IMR-90 (cell line): ENCODE measurements around the gene RTEL1. TPM values are rescaled to one million over a fixed set of nuclear protein-coding genes. Genes with fewer than 3 reads are reported as not detected.
A peak's percentile ranks its signal among the peaks of the same experiment; 100 is the strongest.

Experiments
- ATAC-seq: fragments of 200-7000 bp; cut with Tn5 transposase; 2 replicates; pipeline ENCODE4 v1.9.1; 2020; ENCODE audit warnings: low read depth, mild to moderate bottlenecking, moderate library complexity
- BruUV-seq: library from RNA; stranded (reverse); fragments of 400-500 nt; replicated peaks from 2 replicates; lab custom pipeline; 2021; lab: Mats Ljungman, UMichigan
- CTCF ChIA-PET: fragments of 300-600 bp; formaldehyde crosslinking; extraction: SDS; loops from one replicate; lab custom pipeline; 2021; ENCODE audit warnings: antibody characterized with exemption; lab: Yijun Ruan, JAX
- POLR2A ChIA-PET: fragments of 300-600 bp; sonication (Branson Sonifier 250); formaldehyde crosslinking; loops from one replicate; lab custom pipeline; 2022; ENCODE audit warnings: antibody characterized with exemption; ENCODE audit not compliant: unreplicated experiment; lab: Charles Lee
- DNase-seq: peaks from one replicate; pipeline ENCODE4 v3.0.0; 2013
- H2AFZ ChIP-seq: replicated peaks from 2 replicates; pipeline ENCODE3; 2013; ENCODE audit warnings: low read length, mild to moderate bottlenecking; ENCODE audit not compliant: poor library complexity
- H2AK5ac ChIP-seq: 2 replicates; pipeline ENCODE4 v1.6.1; 2013; ENCODE audit warnings: low read depth, low read length, inconsistent platforms
- H2AK9ac ChIP-seq: replicated peaks from 2 replicates; pipeline ENCODE3; 2013; ENCODE audit warnings: mild to moderate bottlenecking, low read depth, low read length, moderate library complexity; ENCODE audit not compliant: poor library complexity
- H2BK120ac ChIP-seq: 2 replicates; pipeline ENCODE4 v1.6.1; 2013; ENCODE audit warnings: low read depth, low read length, inconsistent platforms
- H2BK15ac ChIP-seq: 3 replicates; pipeline ENCODE4 v1.6.1; 2013; ENCODE audit warnings: low read depth, low read length, inconsistent platforms
- H2BK20ac ChIP-seq: 2 replicates; pipeline ENCODE4 v1.6.1; 2013; ENCODE audit warnings: low read depth, mild to moderate bottlenecking, inconsistent platforms, low read length, moderate library complexity
- H2BK5ac ChIP-seq: 2 replicates; pipeline ENCODE4 v1.6.1; 2013; ENCODE audit warnings: mild to moderate bottlenecking, low read depth, low read length, inconsistent platforms; ENCODE audit not compliant: poor library complexity, severe bottlenecking
- H3K14ac ChIP-seq: replicated peaks from 2 replicates; pipeline ENCODE4 v1.6.1; 2013; ENCODE audit warnings: low read depth, low read length, inconsistent platforms
- H3K18ac ChIP-seq: 2 replicates; pipeline ENCODE4 v1.6.1; 2013; ENCODE audit warnings: low read depth, low read length, control low read depth
- H3K23ac ChIP-seq: 2 replicates; pipeline ENCODE4 v1.6.1; 2013; ENCODE audit warnings: low read depth, low read length, inconsistent platforms
- H3K27ac ChIP-seq: 2 replicates; pipeline ENCODE4 v1.5.1; 2013; ENCODE audit warnings: mild to moderate bottlenecking, control low read depth, low read length; ENCODE audit not compliant: insufficient read depth
- H3K27me3 ChIP-seq: 2 replicates; pipeline ENCODE4 v1.6.1; 2013; ENCODE audit warnings: low read length; ENCODE audit not compliant: control insufficient read depth, insufficient read depth
- H3K36me3 ChIP-seq: 2 replicates; pipeline ENCODE4 v1.6.1; 2013; ENCODE audit warnings: low read length, mixed read lengths; ENCODE audit not compliant: control insufficient read depth, insufficient read depth
- H3K4ac ChIP-seq: 2 replicates; pipeline ENCODE4 v1.6.1; 2013; ENCODE audit warnings: low read depth, low read length, inconsistent platforms
- H3K4me1 ChIP-seq: 2 replicates; pipeline ENCODE4 v1.6.1; 2013; ENCODE audit warnings: low read length, mixed read lengths; ENCODE audit not compliant: control insufficient read depth, insufficient read depth
- H3K4me2 ChIP-seq: 2 replicates; pipeline ENCODE4 v1.6.1; 2013; ENCODE audit warnings: low read depth, mild to moderate bottlenecking, control low read depth, low read length, moderate library complexity
- H3K4me3 ChIP-seq: 2 replicates; pipeline ENCODE4 v1.5.1; 2013; ENCODE audit warnings: low read depth, mild to moderate bottlenecking, control low read depth, low read length, moderate library complexity; ENCODE audit not compliant: insufficient read depth
- H3K56ac ChIP-seq: 2 replicates; pipeline ENCODE4 v1.6.1; 2013; ENCODE audit warnings: low read length, inconsistent platforms; ENCODE audit not compliant: insufficient read depth; ENCODE audit errors: extremely low read depth
- H3K79me1 ChIP-seq, 2 experiments: 2 replicates each; pipeline ENCODE4 v1.6.1; 2013; ENCODE audit warnings: low read length in 2 of 2, inconsistent platforms in 1 of 2, low read depth in 1 of 2
- H3K9ac ChIP-seq: 2 replicates; pipeline ENCODE4 v1.6.1; 2013; ENCODE audit warnings: low read depth, low read length, control low read depth
- H3K9me1 ChIP-seq: 2 replicates; pipeline ENCODE4 v1.6.1; 2013; ENCODE audit warnings: low read length, inconsistent platforms; ENCODE audit not compliant: insufficient read depth
- H3K9me3 ChIP-seq: 2 replicates; pipeline ENCODE4 v1.6.1; 2013; ENCODE audit warnings: low read length; ENCODE audit not compliant: control insufficient read depth, insufficient read depth
- H4K20me1 ChIP-seq: 2 replicates; pipeline ENCODE4 v1.6.1; 2013; ENCODE audit warnings: low read length, inconsistent platforms; ENCODE audit not compliant: insufficient read depth
- H4K5ac ChIP-seq: 2 replicates; pipeline ENCODE4 v1.6.1; 2013; ENCODE audit warnings: mild to moderate bottlenecking, low read depth, low read length, control low read depth
- H4K8ac ChIP-seq, 2 experiments: 2 replicates each; pipeline ENCODE4 v1.6.1; 2013; ENCODE audit warnings: low read depth in 2 of 2, low read length in 2 of 2, control low read depth in 1 of 2, inconsistent platforms in 1 of 2
- H4K91ac ChIP-seq: 2 replicates; pipeline ENCODE4 v1.6.1; 2013; ENCODE audit warnings: low read depth, low read length, inconsistent platforms; ENCODE audit not compliant: insufficient read depth
- BHLHE40 ChIP-seq: fragments of 150-350 bp; IDR thresholded peaks from 2 replicates; pipeline ENCODE4 v1.6.1; 2016; ENCODE audit warnings: mild to moderate bottlenecking, low read depth, low read length
- CEBPB ChIP-seq: IDR thresholded peaks from 2 replicates; pipeline ENCODE4 v1.6.1; 2012; ENCODE audit warnings: low read depth, low read length, improper control_type of control experiment
- CHD1 ChIP-seq: IDR thresholded peaks from 2 replicates; pipeline ENCODE4 v1.6.1; 2012; ENCODE audit warnings: low read depth, low read length, improper control_type of control experiment
- FOS ChIP-seq: fragments of 150-350 bp; IDR thresholded peaks from 2 replicates; pipeline ENCODE4 v1.6.1; 2016; ENCODE audit warnings: low read depth, low read length
- MAFK ChIP-seq: IDR thresholded peaks from 2 replicates; pipeline ENCODE4 v1.6.1; 2012; ENCODE audit warnings: low read depth, low read length, improper control_type of control experiment
- MAZ ChIP-seq: IDR thresholded peaks from 2 replicates; pipeline ENCODE4 v1.6.1; 2012; ENCODE audit warnings: low read depth, mild to moderate bottlenecking, low read length, improper control_type of control experiment, moderate library complexity, borderline replicate concordance
- MXI1 ChIP-seq: IDR thresholded peaks from 2 replicates; pipeline ENCODE4 v1.6.1; 2012; ENCODE audit warnings: low read depth, mild to moderate bottlenecking, low read length, moderate library complexity, borderline replicate concordance
- NFE2L2 ChIP-seq: fragments of 150-350 bp; IDR thresholded peaks from 2 replicates; pipeline ENCODE4 v1.6.1; 2016; ENCODE audit warnings: low read depth, mild to moderate bottlenecking, low read length
- POLR2A ChIP-seq: IDR thresholded peaks from 2 replicates; pipeline ENCODE4 v1.6.1; 2012; ENCODE audit warnings: mild to moderate bottlenecking, low read depth, low read length
- RAD21 ChIP-seq: IDR thresholded peaks from 2 replicates; pipeline ENCODE4 v1.6.1; 2012; ENCODE audit warnings: low read length, improper control_type of control experiment
- RCOR1 ChIP-seq: IDR thresholded peaks from 2 replicates; pipeline ENCODE4 v1.6.1; 2012; ENCODE audit warnings: mild to moderate bottlenecking, low read length, improper control_type of control experiment; ENCODE audit not compliant: insufficient replicate concordance
- RFX5 ChIP-seq: IDR thresholded peaks from 2 replicates; pipeline ENCODE4 v1.8.0; 2012; ENCODE audit warnings: low read depth, mild to moderate bottlenecking, low read length, moderate library complexity
- SMC3 ChIP-seq: fragments of 150-350 bp; IDR thresholded peaks from 2 replicates; pipeline ENCODE4 v1.6.1; 2016; ENCODE audit warnings: low read depth, mild to moderate bottlenecking, antibody characterized with exemption, low read length, moderate library complexity
- WGBS, 2 experiments: methylation state at CpG; one replicate each; pipeline versions ENCODE4 v1.1.5 to v1.1.7; 2013; ENCODE audit warnings: missing lambda C conversion rate in 2 of 2; ENCODE audit not compliant: insufficient read length in 1 of 2; ENCODE audit errors: extremely low coverage in 2 of 2; 5-methylcytosine and 5-hydroxymethylcytosine counted together
- dilution Hi-C: fragments of 300-500 bp; cut with HindIII; formaldehyde crosslinking; loops from one replicate; pipeline ENCODE4 v1.14.3; 2018; ENCODE audit warnings: low sequenced_read_pairs; ENCODE audit not compliant: unreplicated experiment
- in situ Hi-C: fragments of 300-500 bp; cut with MboI; formaldehyde crosslinking; loops from 3 replicates; pipeline ENCODE4 v1.14.3; 2019; ENCODE audit warnings: low sequenced_read_pairs, inconsistent platforms, mixed read lengths
- intact Hi-C: fragments of 100-400 bp; cut with micrococcal nuclease; formaldehyde crosslinking; loops from 2 replicates; pipeline ENCODE4 v1.10.0; 2022
- polyA plus RNA-seq, 3 experiments: library from polyadenylated mRNA; depleted of rRNA; stranded (reverse); fragments of >200 nt; gene quantifications; 2 replicates each; pipeline ENCODE4 v1.2.3, GENCODE V29; 2012; ENCODE audit warnings: low replicate concordance in 1 of 3
- total RNA-seq: library from RNA; depleted of rRNA; stranded (reverse); fragments of >200 nt; gene quantifications from 2 replicates; pipeline ENCODE4 v1.2.3, GENCODE V29; 2012
- TF ChIP-seq, protein P1 (sequence below): conservative IDR thresholded peaks from 2 replicates; pipeline ENCODE4 v1.5.1; 2012; ENCODE audit warnings: mild to moderate bottlenecking, low read depth, low read length, improper control_type of control experiment
- TF ChIP-seq, protein P2 (sequence below): fragments of 150-350 bp; IDR thresholded peaks from 2 replicates; pipeline ENCODE4 v1.6.1; 2017; ENCODE audit warnings: mild to moderate bottlenecking, antibody characterized with exemption, low read length, low read depth
- TF ChIP-seq, protein P3 (sequence below): fragments of 150-350 bp; IDR thresholded peaks from 2 replicates; pipeline ENCODE4 v1.6.1; 2016; ENCODE audit warnings: low read depth, mild to moderate bottlenecking, low read length, moderate library complexity, borderline replicate concordance

RTEL1 gene
- total and polyA plus RNA-seq, 2 of the 4 experiments (the other 2 are of a cell fraction) = 14.7 to 18.8 TPM

DNA sequence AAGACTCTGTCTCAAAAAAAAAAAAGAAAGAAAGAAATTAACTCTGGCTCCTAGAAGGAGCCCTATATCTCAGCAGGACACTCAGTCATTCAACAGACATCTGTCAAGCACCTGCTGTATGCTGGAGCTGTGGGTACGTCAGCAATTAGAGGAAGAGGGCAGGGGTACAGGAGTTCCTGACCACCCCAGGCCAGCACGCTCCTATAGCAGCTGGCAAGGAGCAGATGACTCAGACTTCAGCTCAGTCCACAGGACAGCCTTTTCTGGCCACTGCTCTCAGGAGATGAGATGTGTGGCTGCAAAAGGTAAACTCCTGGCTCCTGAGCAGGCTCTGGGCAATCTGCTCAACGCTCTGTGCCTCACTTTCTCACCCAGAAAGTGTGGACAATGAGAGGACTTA, 1.7 kb upstream of the RTEL1 start:
- Histone ChIP-seq H3K18ac (no peak overlapping the region), H2AK9ac (no peak overlapping the region), H3K36me3 (peaks cover 6% of the 10 kb centered on the region; the same call in 1 of the 2 replicates), H3K79me1 (peaks cover 10 to 41% of the 10 kb centered on the region in 2 experiments), H3K27me3 (no peaks in the 10 kb centered on the region), H4K8ac (no peak overlapping the region), H3K27ac (no peak overlapping the region), H2BK5ac (no peak overlapping the region), H3K4me2 (no peak overlapping the region), H2AFZ (no peak overlapping the region), H2BK15ac (no peak overlapping the region), H2BK20ac (no peak overlapping the region), H2AK5ac (no peak overlapping the region), H4K91ac (no peak overlapping the region), H3K9ac (no peak overlapping the region), H3K4ac (no peak overlapping the region), H3K14ac (no peak overlapping the region), H4K20me1 (peaks cover 9% of the 10 kb centered on the region), H3K9me3 (no peaks in the 10 kb centered on the region), H3K9me1 (0 out of 2 replicates have a peak, but pooled peaks cover 12% of the 10 kb centered on the region), H3K23ac (no peak overlapping the region), H4K5ac (no peak overlapping the region), H2BK120ac (no peak overlapping the region), H3K4me1 (peaks cover 17% of the 10 kb centered on the region), H3K4me3 (no peak overlapping the region), H3K56ac (no peak overlapping the region)
- ChIA-PET POLR2A (no interaction called here), CTCF (no interaction called here)
- DNase-seq = peak; percentile 15
- TF ChIP-seq, protein P1, sequence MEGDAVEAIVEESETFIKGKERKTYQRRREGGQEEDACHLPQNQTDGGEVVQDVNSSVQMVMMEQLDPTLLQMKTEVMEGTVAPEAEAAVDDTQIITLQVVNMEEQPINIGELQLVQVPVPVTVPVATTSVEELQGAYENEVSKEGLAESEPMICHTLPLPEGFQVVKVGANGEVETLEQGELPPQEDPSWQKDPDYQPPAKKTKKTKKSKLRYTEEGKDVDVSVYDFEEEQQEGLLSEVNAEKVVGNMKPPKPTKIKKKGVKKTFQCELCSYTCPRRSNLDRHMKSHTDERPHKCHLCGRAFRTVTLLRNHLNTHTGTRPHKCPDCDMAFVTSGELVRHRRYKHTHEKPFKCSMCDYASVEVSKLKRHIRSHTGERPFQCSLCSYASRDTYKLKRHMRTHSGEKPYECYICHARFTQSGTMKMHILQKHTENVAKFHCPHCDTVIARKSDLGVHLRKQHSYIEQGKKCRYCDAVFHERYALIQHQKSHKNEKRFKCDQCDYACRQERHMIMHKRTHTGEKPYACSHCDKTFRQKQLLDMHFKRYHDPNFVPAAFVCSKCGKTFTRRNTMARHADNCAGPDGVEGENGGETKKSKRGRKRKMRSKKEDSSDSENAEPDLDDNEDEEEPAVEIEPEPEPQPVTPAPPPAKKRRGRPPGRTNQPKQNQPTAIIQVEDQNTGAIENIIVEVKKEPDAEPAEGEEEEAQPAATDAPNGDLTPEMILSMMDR = no peak
- TF ChIP-seq BHLHE40 (no peak), POLR2A (no peak), MXI1 (no peak), RFX5 (no peak), MAFK (no peak), SMC3 (no peak), RCOR1 (no peak), CHD1 (no peak), RAD21 (no peak), NFE2L2 (no peak), MAZ (no peak), FOS (no peak), CEBPB (no peak)
- TF ChIP-seq, protein P2, sequence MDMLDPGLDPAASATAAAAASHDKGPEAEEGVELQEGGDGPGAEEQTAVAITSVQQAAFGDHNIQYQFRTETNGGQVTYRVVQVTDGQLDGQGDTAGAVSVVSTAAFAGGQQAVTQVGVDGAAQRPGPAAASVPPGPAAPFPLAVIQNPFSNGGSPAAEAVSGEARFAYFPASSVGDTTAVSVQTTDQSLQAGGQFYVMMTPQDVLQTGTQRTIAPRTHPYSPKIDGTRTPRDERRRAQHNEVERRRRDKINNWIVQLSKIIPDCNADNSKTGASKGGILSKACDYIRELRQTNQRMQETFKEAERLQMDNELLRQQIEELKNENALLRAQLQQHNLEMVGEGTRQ = no peak
- TF ChIP-seq, protein P3, sequence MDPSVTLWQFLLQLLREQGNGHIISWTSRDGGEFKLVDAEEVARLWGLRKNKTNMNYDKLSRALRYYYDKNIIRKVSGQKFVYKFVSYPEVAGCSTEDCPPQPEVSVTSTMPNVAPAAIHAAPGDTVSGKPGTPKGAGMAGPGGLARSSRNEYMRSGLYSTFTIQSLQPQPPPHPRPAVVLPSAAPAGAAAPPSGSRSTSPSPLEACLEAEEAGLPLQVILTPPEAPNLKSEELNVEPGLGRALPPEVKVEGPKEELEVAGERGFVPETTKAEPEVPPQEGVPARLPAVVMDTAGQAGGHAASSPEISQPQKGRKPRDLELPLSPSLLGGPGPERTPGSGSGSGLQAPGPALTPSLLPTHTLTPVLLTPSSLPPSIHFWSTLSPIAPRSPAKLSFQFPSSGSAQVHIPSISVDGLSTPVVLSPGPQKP = no peak
- WGBS, 2 experiments = no CpG with 5 or more reads among the region's 3 CpGs
- no TSS peak for BruUV-seq
- intact Hi-C loops = loop anchor here (10.0 kb wide), 1 partner anchor 122 kb away; the partner anchor contains the start of gene PTK6
- dilution Hi-C loops = no loop called here
- in situ Hi-C loops = no loop called here
- no peak for ATAC-seq
